Measurements from ENCODE around the gene HOXC4. TPM values are rescaled to one million over a fixed set of nuclear protein-coding genes. Genes with fewer than 3 reads are reported as not detected.

Gene HOXC4
- total RNA-seq, 4 donors from 2014 or later: 0.83 to 3.6 (median 2.5) TPM

DNA sequence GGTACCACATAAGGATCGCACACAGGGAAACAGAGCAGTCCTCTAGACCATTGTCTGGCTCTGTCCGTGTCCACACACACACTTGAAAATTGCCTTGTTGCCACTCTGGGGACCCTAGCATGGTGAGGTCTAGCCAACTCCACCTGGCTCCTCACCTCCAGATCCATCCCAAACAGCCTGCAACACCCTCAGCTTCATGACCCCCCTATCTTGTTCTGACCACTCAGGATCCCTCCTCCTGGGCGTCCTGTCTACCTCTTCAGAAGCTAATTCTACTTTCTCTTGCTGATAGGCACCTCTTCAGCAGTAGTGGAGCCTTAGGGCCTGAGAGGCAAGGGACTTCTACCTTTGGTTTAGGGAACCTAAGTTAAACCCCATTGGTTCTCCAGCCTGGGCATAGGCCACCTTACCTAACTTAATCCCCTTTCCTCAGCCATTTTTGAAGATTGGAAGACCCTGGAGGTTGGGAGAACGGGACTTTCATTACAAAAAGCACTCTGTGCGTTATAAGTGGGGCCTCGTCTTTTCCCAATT lies 21.5 kb upstream of the HOXC4 start:
- TF ChIP-seq POLR2A (IDR thresholded peaks at IDR 0.05; ENCODE audit: low read depth): no peak
- TF ChIP-seq, protein P1, sequence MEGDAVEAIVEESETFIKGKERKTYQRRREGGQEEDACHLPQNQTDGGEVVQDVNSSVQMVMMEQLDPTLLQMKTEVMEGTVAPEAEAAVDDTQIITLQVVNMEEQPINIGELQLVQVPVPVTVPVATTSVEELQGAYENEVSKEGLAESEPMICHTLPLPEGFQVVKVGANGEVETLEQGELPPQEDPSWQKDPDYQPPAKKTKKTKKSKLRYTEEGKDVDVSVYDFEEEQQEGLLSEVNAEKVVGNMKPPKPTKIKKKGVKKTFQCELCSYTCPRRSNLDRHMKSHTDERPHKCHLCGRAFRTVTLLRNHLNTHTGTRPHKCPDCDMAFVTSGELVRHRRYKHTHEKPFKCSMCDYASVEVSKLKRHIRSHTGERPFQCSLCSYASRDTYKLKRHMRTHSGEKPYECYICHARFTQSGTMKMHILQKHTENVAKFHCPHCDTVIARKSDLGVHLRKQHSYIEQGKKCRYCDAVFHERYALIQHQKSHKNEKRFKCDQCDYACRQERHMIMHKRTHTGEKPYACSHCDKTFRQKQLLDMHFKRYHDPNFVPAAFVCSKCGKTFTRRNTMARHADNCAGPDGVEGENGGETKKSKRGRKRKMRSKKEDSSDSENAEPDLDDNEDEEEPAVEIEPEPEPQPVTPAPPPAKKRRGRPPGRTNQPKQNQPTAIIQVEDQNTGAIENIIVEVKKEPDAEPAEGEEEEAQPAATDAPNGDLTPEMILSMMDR (IDR thresholded peaks at IDR 0.05): no peak
- TF ChIP-seq POLR2AphosphoS5 (IDR thresholded peaks at IDR 0.05): no peak
- no peak for TF ChIP-seq EP300 (IDR thresholded peaks at IDR 0.05)
- peaks cover 14 to 45% (median 36%) of the 10 kb centered on the region in 4 donors for H3K4me1 ChIP-seq
- intact Hi-C loops (cut with DNase I): loop anchor here (2.0 to 5.0 kb wide), 2 partner anchors 95 to 161 kb away; no protein-coding TSS in a partner anchor
- no peak for DNase-seq (ENCODE audit: extremely low spot score)
- H3K27me3 ChIP-seq: peaks cover 0 to 87% (median 34%) of the 10 kb centered on the region in 4 donors
- no peak overlapping the region for H3K27ac ChIP-seq (replicated peaks in 1 of 4)
- H3K4me3 ChIP-seq: peak overlapping the region in 2 of 4 donors; percentile 65 to 69
- no peaks in the 10 kb centered on the region for H3K36me3 ChIP-seq
- H3K9me3 ChIP-seq: no peaks in the 10 kb centered on the region
- 47% methylated on average over 6 of the region's 6 CpGs for WGBS

DNA sequence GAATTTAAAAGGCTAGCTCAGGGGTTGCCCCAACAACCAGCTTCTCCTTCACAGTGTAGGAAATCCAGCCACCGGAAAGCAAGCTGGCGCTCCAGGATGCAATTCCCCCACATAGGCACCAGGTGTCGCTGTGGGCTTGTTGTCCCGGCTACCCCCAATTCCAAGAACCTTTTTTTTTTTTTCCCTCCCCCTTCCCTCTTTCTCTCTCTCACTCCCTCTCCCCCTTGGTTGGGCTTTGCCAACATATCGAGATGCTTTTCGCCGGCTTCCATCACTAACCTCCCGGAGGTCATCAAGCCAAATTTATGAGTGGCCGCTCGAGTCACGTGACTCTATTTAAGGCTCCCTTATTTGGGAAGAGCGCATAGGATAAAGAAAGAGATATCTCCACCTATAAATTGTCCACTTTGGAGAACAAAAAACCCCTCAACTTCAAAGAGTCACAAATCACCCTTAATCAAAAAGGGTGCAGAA lies 21.0 kb upstream of the HOXC4 start, which contains the start of gene HOXC5:
HOXC5 (plus strand) TSS at position 424 of the 474 bp plus-strand sequence. CDS start 73 bp downstream, outside the sequence.
- DNase-seq (ENCODE audit: extremely low spot score): no peak
- Histone ChIP-seq H3K9me3 (no peaks in the 10 kb centered on the region), H3K36me3 (no peaks in the 10 kb centered on the region), H3K27ac (replicated peaks in 1 of 4) (peak within 1 kb of the TSS; percentile 70 to 83 (median 74)), H3K4me3 (peak within 1 kb of the TSS; percentile 50 to 69 (median 63)), H3K4me1 (peaks cover 14 to 45% (median 37%) of the 10 kb centered on the region in 4 donors), H3K27me3 (peaks cover 0 to 82% (median 28%) of the 10 kb centered on the region in 4 donors)
- TF ChIP-seq POLR2A (IDR thresholded peaks at IDR 0.05; ENCODE audit: low read depth): no peak
- TF ChIP-seq, protein P1 (IDR thresholded peaks at IDR 0.05): peak; percentile 95 to 99 (median 98)
- TF ChIP-seq POLR2AphosphoS5 (IDR thresholded peaks at IDR 0.05): peak in 1 of 2 donors; percentile 8
- intact Hi-C loops (cut with DNase I): loop anchor here (2.0 to 5.0 kb wide), 2 partner anchors 95 to 160 kb away; no protein-coding TSS in a partner anchor
- WGBS: 3% methylated on average over 12 of the region's 12 CpGs

DNA sequence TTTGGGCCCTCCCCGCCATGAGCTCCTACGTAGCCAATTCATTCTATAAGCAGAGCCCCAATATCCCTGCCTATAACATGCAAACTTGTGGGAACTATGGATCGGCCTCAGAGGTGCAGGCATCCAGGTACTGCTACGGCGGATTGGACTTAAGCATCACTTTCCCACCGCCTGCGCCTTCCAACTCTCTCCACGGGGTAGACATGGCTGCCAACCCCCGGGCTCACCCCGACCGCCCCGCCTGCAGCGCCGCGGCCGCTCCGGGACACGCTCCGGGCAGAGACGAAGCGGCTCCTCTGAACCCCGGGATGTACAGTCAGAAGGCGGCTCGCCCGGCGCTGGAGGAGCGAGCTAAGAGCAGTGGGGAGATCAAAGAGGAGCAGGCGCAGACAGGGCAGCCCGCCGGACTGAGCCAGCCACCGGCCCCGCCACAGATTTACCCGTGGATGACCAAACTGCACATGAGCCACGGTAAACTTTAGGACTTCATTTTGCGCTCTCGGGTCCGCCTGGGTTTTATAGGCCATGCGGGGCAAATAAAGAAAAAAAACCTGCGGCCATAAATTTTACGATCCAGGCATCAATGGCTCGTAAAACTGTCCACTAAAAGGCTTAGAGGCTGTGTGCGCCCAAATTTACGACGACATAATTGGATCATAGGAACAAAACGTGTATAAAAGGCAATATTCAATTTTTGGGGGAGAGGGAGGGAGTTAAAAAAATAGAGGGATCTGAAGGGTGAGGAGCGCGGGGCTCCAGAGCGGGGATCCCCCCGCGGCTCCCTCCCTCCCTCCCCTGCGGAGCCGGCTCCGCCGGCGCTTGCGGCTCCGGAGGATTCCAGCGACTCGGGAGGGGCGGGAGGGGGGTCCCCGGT lies 20.3 kb upstream of the HOXC4 start:
- Histone ChIP-seq H3K4me3 (peak overlapping the region; percentile 50 to 69 (median 63)), H3K27ac (replicated peaks in 1 of 4) (peak overlapping the region; percentile 70 to 83 (median 74)), H3K36me3 (no peaks in the 10 kb centered on the region), H3K27me3 (peaks cover 0 to 75% (median 22%) of the 10 kb centered on the region in 4 donors), H3K4me1 (peaks cover 14 to 41% (median 39%) of the 10 kb centered on the region in 4 donors), H3K9me3 (no peaks in the 10 kb centered on the region)
- no peak for TF ChIP-seq POLR2A (IDR thresholded peaks at IDR 0.05; ENCODE audit: low read depth)
- no peak for TF ChIP-seq POLR2AphosphoS5 (IDR thresholded peaks at IDR 0.05)
- TF ChIP-seq, protein P1 (IDR thresholded peaks at IDR 0.05): no peak
- no peak for TF ChIP-seq EP300 (IDR thresholded peaks at IDR 0.05)
- DNase-seq (ENCODE audit: extremely low spot score): no peak
- intact Hi-C loops (cut with DNase I): loop anchor here (2.0 to 5.0 kb wide), 2 partner anchors 94 to 159 kb away; no protein-coding TSS in a partner anchor
- 2% methylated on average over 47 of the region's 61 CpGs for WGBS

DNA sequence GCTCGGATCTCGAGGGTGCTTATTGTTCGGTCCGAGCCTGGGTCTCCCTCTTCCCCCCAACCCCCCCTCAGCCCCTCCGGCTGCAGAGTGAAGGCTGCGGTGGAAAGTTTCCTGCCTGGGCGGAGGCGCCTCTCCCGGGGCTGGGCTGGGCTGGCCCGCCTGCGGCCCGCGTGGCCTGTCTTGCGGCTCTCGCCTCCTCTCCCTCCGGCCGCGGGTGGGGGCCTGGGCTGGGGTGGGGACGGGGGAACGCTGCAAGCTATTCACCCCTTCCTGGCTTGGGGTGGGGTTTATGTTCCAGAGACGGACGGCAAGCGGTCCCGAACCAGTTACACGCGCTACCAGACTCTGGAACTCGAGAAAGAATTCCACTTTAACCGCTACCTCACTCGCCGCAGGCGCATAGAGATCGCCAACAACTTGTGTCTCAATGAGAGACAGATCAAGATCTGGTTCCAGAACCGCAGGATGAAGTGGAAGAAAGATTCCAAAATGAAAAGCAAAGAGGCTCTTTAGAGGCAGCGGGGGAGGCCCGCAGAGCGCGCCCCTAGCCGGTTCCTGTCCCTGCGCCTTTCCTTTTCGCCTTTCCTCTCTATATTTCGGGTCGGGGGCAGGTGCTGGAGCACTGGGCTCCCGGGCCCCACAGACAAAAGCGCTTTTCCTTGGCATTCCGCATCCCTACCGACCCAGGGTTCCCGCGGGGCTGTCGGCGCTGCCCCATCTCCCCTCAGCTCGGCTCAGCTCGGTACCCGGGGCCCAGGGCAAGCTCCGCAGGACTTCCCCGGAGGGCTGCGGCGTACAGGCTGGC lies 19.5 kb upstream of the HOXC4 start:
- TF ChIP-seq POLR2AphosphoS5 (IDR thresholded peaks at IDR 0.05) (no peak), POLR2A (IDR thresholded peaks at IDR 0.05; ENCODE audit: low read depth) (no peak), EP300 (IDR thresholded peaks at IDR 0.05) (no peak)
- TF ChIP-seq, protein P1 (IDR thresholded peaks at IDR 0.05): no peak
- Histone ChIP-seq H3K4me3 (peak overlapping the region; percentile 50 to 69 (median 63)), H3K27ac (replicated peaks in 1 of 4) (peak overlapping the region; percentile 70 to 83 (median 74)), H3K4me1 (peaks cover 14 to 41% (median 36%) of the 10 kb centered on the region in 4 donors), H3K36me3 (no peaks in the 10 kb centered on the region), H3K9me3 (no peaks in the 10 kb centered on the region), H3K27me3 (peaks cover 0 to 74% (median 14%) of the 10 kb centered on the region in 4 donors)
- DNase-seq (ENCODE audit: extremely low spot score): no peak
- WGBS: 40% methylated on average over 33 of the region's 57 CpGs
- intact Hi-C loops (cut with DNase I): loop anchor here (2.0 to 5.0 kb wide), 2 partner anchors 93 to 159 kb away; no protein-coding TSS in a partner anchor
